DND-41 (cell line): Measurements from ENCODE around the gene ABCA8.
"Not testable (repeated sequence)": the region's sequence is repeated elsewhere in the genome, so short reads cannot be mapped to it uniquely, and the experiment has no call there.

Source experiments
- ATAC-seq: fragments of 200-7000 bp; cut with Tn5 transposase; 3 replicates; pipeline ENCODE4 v1.9.1; 2021; ENCODE audit warnings: low read depth; ENCODE audit not compliant: insufficient read depth
- DNase-seq: peaks from one replicate; pipeline ENCODE4 v3.0.0-alpha.2; 2020
- H2AFZ ChIP-seq: 2 replicates; pipeline ENCODE4 v1.6.0; 2012; ENCODE audit warnings: low read depth, low read length
- H3K27ac ChIP-seq: 2 replicates; pipeline ENCODE4 v1.5.1; 2012; ENCODE audit warnings: low read length, inconsistent platforms
- H3K27me3 ChIP-seq: fragments of 200-600 bp; sonication (generic); 2 replicates; pipeline ENCODE4 v1.6.0; 2012; ENCODE audit warnings: low read length, mild to moderate bottlenecking, inconsistent platforms; ENCODE audit not compliant: insufficient read depth, poor library complexity
- H3K36me3 ChIP-seq: 2 replicates; pipeline ENCODE4 v1.5.1; 2012; ENCODE audit warnings: low read length, inconsistent platforms; ENCODE audit not compliant: insufficient read depth
- H3K4me1 ChIP-seq: 2 replicates; pipeline ENCODE4 v1.5.1; 2012; ENCODE audit warnings: mild to moderate bottlenecking, low read length; ENCODE audit not compliant: insufficient read depth
- H3K4me2 ChIP-seq: 2 replicates; pipeline ENCODE4 v1.6.0; 2012; ENCODE audit warnings: mild to moderate bottlenecking, moderate library complexity, low read length, inconsistent platforms; ENCODE audit not compliant: insufficient read depth
- H3K4me3 ChIP-seq, 2 experiments: fragments of 200-600 bp in 1 of 2; shearing (Covaris generic) in 1 of 2; 2 replicates each; pipeline ENCODE4 v1.5.1; 2012 to 2016; ENCODE audit warnings: inconsistent platforms in 2 of 2, low read length in 2 of 2, mild to moderate bottlenecking in 2 of 2, low read depth in 1 of 2, moderate library complexity in 1 of 2
- H3K79me2 ChIP-seq: 2 replicates; pipeline ENCODE4 v1.6.0; 2012; ENCODE audit warnings: low read length, inconsistent platforms; ENCODE audit not compliant: insufficient read depth
- H3K9ac ChIP-seq: 2 replicates; pipeline ENCODE4 v1.6.0; 2012; ENCODE audit warnings: low read depth, mild to moderate bottlenecking, inconsistent platforms, low read length, moderate library complexity
- H3K9me3 ChIP-seq: 2 replicates; pipeline ENCODE4 v1.5.1; 2012; ENCODE audit warnings: low read length, moderate library complexity, mild to moderate bottlenecking, inconsistent platforms; ENCODE audit not compliant: insufficient read depth, severe bottlenecking
- H4K20me1 ChIP-seq: 2 replicates; pipeline ENCODE4 v1.6.0; 2012; ENCODE audit warnings: low read length; ENCODE audit not compliant: insufficient read depth
- EZH2 ChIP-seq: IDR thresholded peaks from 3 replicates; pipeline ENCODE4 v1.6.1; 2012; ENCODE audit warnings: borderline replicate concordance, low read depth, mild to moderate bottlenecking, moderate library complexity, low read length, inconsistent platforms; ENCODE audit not compliant: severe bottlenecking
- TF ChIP-seq, protein P1 (sequence below): IDR thresholded peaks from 2 replicates; pipeline ENCODE4 v1.5.1; 2012; ENCODE audit warnings: borderline replicate concordance, low read length, moderate library complexity, mild to moderate bottlenecking; ENCODE audit not compliant: poor library complexity, severe bottlenecking; ENCODE audit errors: extremely low read depth

Gene ABCA8

DNA sequence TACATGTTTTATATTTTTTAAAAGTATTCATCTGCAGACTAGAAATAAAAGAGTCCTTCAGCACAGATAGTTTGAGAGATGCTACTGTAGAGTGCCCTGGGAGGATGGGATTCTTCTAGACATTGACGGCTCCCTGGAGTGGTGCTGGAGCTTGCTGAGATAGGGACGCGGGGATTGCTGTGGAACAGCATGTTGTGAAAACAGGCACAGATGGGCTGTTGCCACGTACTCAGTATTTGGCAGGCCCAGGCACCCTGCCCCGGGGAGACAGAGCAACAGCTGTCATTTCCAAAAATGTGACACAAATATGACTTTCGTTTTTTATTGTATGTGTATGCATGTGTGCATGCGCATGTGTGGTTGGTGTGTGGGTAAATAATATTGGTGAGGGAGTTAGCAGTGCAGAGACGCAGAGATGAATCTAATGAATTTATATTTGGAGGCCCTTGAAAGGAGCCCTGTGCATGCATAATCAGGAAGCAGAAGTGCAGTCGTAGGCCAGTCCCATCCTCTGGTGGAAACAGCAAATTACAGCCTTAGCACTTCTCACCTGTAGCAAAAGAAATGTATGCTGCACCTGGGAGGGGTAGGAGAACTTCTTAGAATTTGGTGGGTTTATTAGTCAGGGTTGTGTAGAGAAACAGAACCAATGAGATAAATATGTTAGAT is 6.2 kb upstream of the ABCA8 start:
- Histone ChIP-seq H3K4me3 (no peak overlapping the region), H2AFZ (no peak overlapping the region), H3K36me3 (no peaks in the 10 kb centered on the region), H3K4me1 (no peaks in the 10 kb centered on the region), H3K9me3 (no peaks in the 10 kb centered on the region), H3K9ac (no peak overlapping the region), H3K4me2 (no peak overlapping the region), H3K27ac (no peak overlapping the region), H4K20me1 (no peaks in the 10 kb centered on the region), H3K27me3 (no peaks in the 10 kb centered on the region), H3K79me2 (no peaks in the 10 kb centered on the region)
- DNase-seq (no peak), ATAC-seq (no peak)
- TF ChIP-seq, protein P1, sequence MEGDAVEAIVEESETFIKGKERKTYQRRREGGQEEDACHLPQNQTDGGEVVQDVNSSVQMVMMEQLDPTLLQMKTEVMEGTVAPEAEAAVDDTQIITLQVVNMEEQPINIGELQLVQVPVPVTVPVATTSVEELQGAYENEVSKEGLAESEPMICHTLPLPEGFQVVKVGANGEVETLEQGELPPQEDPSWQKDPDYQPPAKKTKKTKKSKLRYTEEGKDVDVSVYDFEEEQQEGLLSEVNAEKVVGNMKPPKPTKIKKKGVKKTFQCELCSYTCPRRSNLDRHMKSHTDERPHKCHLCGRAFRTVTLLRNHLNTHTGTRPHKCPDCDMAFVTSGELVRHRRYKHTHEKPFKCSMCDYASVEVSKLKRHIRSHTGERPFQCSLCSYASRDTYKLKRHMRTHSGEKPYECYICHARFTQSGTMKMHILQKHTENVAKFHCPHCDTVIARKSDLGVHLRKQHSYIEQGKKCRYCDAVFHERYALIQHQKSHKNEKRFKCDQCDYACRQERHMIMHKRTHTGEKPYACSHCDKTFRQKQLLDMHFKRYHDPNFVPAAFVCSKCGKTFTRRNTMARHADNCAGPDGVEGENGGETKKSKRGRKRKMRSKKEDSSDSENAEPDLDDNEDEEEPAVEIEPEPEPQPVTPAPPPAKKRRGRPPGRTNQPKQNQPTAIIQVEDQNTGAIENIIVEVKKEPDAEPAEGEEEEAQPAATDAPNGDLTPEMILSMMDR = no peak
- no peak for TF ChIP-seq EZH2

DNA sequence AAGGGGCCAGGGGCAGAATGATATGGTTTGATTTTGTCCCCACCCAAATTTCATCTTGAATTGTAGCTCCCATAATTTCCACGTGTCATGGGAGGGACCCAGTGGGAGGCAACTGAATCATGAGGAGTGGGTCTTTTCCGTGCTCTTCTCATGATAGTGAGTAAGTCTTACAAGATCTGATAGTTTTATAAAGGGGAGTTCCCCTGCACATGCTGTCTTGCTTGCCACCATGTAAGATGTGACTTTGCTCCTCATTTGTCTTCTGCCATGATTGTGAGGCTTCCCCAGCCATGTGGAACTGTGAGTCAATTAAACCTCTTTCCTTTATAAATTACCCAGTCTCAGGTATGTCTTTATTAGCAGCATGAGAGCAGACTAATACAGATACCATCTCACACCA is 3.9 kb upstream of the ABCA8 start:
- H2AFZ ChIP-seq, H3K4me3 ChIP-seq, H3K27me3 ChIP-seq, ATAC-seq, H3K36me3 ChIP-seq, H4K20me1 ChIP-seq, H3K9me3 ChIP-seq, H3K4me2 ChIP-seq, H3K4me1 ChIP-seq, H3K79me2 ChIP-seq, H3K27ac ChIP-seq, DNase-seq, H3K9ac ChIP-seq: not testable (repeated sequence)

DNA sequence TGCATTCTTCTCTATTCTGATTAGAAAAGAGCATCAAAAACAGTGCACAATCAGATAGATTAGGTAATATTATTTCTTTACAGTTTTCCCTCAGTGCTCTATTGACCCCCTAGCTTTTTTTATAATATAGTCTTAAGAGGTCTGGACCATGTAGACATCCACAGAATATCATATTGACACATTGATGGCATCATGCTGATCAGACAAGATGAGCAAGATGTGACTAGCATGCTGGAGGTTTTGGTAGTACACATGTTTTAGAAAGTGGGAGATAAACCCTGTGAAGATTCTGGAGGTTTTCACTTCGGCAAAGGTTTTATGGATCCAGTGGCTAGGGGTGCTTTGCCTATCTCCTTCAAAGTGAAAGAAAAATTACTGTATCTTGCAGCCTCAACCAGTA is 2.8 kb upstream of the ABCA8 start:
- TF ChIP-seq, protein P1 = no peak
- TF ChIP-seq EZH2 = no peak
- ATAC-seq = no peak

DNA sequence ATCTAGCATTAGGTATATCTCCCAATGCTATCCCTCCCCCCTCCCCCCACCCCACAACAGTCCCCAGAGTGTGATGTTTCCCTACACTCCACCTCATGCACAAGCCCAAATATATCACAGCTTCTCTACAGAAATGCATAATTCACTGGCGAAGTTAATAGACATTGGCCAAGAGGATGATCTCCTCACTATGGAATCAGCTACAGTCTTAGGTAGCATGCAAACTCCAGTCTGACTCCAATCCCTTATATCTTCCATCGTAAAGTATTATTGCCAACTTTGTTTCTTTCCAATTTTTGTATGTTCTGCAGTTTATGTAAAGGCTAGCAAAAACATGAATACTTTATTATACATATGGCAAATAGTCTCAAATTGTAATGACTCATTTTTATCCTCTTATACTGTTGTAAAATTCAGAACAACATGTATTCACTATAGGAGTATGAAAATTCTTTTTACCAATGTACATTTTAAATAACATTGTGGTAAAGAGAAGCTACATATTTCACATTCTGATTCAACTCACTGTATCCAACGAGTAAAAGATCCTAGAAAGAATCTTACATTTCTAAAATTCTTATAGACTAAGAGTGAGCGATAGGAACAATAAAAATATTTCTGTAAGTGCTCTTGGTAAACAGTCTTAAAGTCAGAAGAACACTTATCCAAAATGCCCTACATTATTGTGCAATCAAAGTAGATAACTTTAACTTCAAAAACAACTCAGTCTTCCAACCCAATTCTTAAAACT is 871 bp downstream of the ABCA8 start:
- no peak for DNase-seq
- ATAC-seq = no peak
- Histone ChIP-seq H3K4me2 (no peak overlapping the region), H3K27me3 (no peaks in the 10 kb centered on the region), H3K4me3 (no peak overlapping the region), H4K20me1 (no peaks in the 10 kb centered on the region), H3K9me3 (no peaks in the 10 kb centered on the region), H3K36me3 (no peaks in the 10 kb centered on the region), H3K4me1 (no peaks in the 10 kb centered on the region), H3K27ac (no peak overlapping the region), H3K79me2 (no peaks in the 10 kb centered on the region), H2AFZ (no peak overlapping the region), H3K9ac (no peak overlapping the region)
- TF ChIP-seq EZH2 = no peak
- TF ChIP-seq, protein P1 = no peak

More for the DNA sequence above, 2.8 kb upstream of the ABCA8 start:
- Histone ChIP-seq H3K27ac (no peak overlapping the region), H3K36me3 (no peaks in the 10 kb centered on the region), H2AFZ (no peak overlapping the region), H3K4me3 (no peak overlapping the region), H3K27me3 (no peaks in the 10 kb centered on the region), H3K4me1 (no peaks in the 10 kb centered on the region), H3K79me2 (no peaks in the 10 kb centered on the region), H3K4me2 (no peak overlapping the region), H3K9me3 (no peaks in the 10 kb centered on the region), H3K9ac (no peak overlapping the region), H4K20me1 (no peaks in the 10 kb centered on the region)
- no peak for DNase-seq
